AG04450 (cell line): Measurements from ENCODE around the gene LRP1. TPM values are rescaled to one million over a fixed set of nuclear protein-coding genes. Genes with fewer than 3 reads are reported as not detected.

ENCODE experiments used
- CTCF ChIA-PET: fragments of 300-600, 350-600 bp; formaldehyde crosslinking; extraction: SDS; loops from one replicate; lab custom pipeline; 2022; ENCODE audit warnings: antibody characterized with exemption, inconsistent platforms; lab: Charles Lee
- POLR2A ChIA-PET: fragments of 350-600 bp; formaldehyde crosslinking; extraction: SDS; loops from one replicate; lab custom pipeline; 2021; ENCODE audit warnings: antibody characterized with exemption, inconsistent platforms; lab: Yijun Ruan, JAX
- DNase-seq: peaks from one replicate; pipeline ENCODE4 v3.0.0-alpha.2; 2011; ENCODE audit warnings: low read depth, low spot score
- H3K27ac ChIP-seq: one replicate; pipeline ENCODE4 v1.5.1; 2012; ENCODE audit warnings: low read depth, low read length, control low read depth
- H3K27me3 ChIP-seq: one replicate; pipeline ENCODE4 v1.6.0; 2012; ENCODE audit warnings: low read length; ENCODE audit not compliant: control insufficient read depth, insufficient read depth
- H3K4me3 ChIP-seq: 2 replicates; pipeline ENCODE4 v1.5.1; 2011; ENCODE audit warnings: mild to moderate bottlenecking, low read depth, low read length, control low read depth
- H3K9me3 ChIP-seq: 2 replicates; pipeline ENCODE4 v1.5.1; 2012; ENCODE audit warnings: low read length; ENCODE audit not compliant: control insufficient read depth, insufficient read depth
- polyA plus RNA-seq: library from polyadenylated mRNA; depleted of rRNA; stranded (reverse); fragments of >200 nt; gene quantifications from 2 replicates; pipeline ENCODE4 v1.2.3, GENCODE V29; 2011
- TF ChIP-seq, protein P1 (sequence below): IDR thresholded peaks from 2 replicates; pipeline ENCODE4 v1.5.1; 2011; ENCODE audit warnings: low read depth, low read length, control low read depth, inconsistent platforms

The LRP1 gene
- polyA plus RNA-seq, 1 experiment = 49.9 TPM

DNA sequence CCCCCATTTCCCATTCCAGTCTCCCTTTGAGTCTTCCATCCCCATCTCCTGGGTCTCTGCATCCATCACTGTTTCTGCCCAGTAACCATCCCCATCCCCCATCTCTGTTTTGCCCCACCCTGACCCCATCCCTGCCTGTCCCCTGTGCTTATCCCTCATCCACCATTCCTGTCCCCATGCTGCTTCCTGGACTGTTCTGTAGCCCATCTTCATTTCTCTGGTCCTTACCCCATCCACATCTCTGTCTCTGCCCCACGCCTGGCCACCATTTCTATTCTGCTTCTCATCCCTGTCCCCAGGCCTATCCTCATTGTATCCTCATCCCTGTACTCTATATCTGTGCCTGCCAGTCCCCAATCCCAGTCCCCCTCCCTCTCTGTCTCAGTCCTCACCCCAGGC, 92.5 kb downstream of the LRP1 start:
- ChIA-PET CTCF (no interaction called here), POLR2A (no interaction called here)
- Histone ChIP-seq H3K27ac (no peak overlapping the region), H3K27me3 (peaks cover 49% of the 10 kb centered on the region), H3K9me3 (no peaks in the 10 kb centered on the region; the same call in 1 of the 2 replicates), H3K4me3 (no peak overlapping the region)
- TF ChIP-seq, protein P1, sequence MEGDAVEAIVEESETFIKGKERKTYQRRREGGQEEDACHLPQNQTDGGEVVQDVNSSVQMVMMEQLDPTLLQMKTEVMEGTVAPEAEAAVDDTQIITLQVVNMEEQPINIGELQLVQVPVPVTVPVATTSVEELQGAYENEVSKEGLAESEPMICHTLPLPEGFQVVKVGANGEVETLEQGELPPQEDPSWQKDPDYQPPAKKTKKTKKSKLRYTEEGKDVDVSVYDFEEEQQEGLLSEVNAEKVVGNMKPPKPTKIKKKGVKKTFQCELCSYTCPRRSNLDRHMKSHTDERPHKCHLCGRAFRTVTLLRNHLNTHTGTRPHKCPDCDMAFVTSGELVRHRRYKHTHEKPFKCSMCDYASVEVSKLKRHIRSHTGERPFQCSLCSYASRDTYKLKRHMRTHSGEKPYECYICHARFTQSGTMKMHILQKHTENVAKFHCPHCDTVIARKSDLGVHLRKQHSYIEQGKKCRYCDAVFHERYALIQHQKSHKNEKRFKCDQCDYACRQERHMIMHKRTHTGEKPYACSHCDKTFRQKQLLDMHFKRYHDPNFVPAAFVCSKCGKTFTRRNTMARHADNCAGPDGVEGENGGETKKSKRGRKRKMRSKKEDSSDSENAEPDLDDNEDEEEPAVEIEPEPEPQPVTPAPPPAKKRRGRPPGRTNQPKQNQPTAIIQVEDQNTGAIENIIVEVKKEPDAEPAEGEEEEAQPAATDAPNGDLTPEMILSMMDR = no peak
- no peak for DNase-seq

DNA sequence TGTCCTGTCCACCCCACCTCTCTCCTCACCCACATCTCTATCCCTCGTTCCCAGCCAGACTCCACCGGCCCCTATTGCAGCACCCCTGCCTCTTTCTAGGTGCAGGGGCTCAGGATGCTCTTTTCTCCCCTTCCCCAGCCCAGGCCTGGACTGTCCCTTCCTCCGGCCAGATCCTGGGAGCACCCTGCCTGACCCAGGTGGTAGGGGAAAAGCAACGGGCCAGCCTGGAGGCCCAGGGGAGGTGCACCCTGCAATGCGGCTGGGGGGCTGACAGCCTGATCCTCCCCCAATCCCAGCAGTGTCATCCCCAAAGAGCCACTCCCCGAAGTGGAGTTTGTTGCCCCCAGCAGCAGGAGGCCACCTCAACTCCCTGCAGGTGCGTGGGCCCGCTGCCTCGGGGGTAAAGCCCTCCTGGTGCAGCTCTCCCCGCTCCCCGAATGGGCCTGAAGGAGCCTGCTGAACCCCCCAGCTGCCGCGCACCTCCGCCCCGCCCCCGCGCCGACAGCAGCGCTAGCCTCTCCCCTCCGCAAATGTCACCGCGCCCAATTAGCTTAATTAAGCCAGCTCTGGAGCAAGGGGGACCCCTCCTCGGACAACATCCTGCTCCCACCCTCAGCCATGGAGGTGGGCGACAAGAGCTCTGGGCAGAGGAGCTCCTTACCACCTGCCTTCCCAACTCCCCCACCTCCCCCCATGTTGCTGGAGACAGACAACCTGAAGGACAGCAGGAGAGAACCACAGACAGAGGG, 93.1 kb downstream of the LRP1 start:
- H3K9me3 ChIP-seq = no peaks in the 10 kb centered on the region; the same call in 1 of the 2 replicates
- DNase-seq = no peak
- TF ChIP-seq, protein P1 = no peak
- ChIA-PET CTCF (interaction anchor here (0.9 kb wide), 1 partner anchor 23 kb away, joined by 5 read pairs; no protein-coding TSS in a partner anchor), POLR2A (interaction anchor here (1.0 kb wide), 1 partner anchor 9 kb away, joined by 5 read pairs; the partner anchor contains the start of gene SHMT2)
- H3K27ac ChIP-seq = no peak overlapping the region
- H3K27me3 ChIP-seq = peaks cover 46% of the 10 kb centered on the region
- H3K4me3 ChIP-seq = no peak overlapping the region

DNA sequence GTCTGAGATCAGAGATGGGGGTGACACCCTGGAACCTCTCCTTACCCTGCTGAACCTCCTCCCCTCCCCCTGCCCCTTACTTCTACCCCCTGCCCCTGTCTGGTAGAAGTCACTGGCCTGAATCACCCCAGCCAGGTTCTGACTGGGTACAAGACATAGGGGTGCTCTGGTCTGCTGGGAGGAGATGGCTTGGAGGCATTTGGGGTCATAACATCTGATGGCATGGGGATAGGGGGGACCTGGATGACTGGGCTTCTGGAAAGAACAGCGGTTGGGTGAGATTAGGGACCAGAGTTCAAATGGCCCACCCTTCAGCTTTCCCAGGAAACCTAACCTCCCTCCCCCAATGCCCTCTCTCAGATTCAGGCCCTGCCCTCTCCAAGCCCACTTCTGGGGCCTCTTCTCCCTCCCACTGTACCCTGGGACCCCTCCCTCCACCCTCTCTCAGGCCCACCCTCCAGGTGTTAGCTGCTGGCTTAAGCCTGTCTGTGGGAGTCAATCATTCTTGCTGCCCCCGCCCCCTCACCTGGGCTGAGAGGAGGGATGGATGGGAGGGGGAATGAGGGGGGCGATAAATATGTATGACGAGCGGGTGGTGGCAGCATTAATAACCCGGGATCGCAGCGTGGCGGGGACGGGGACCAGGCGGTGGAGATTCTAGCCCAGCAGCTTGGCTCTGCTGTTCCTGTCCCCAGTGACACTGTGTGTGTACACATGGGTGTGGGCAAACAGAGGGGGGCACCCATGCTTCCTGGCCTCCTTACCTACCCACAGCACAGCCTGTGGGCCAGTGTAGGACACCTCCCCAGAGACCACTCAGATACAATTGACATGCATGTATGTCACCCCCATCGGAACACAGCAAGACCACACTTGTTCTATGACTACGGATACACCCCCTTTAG, 94.3 kb downstream of the LRP1 start:
- CTCF ChIA-PET = interaction anchor here (3.4 kb wide), 1 partner anchor 8 kb away, joined by 16 read pairs; no protein-coding TSS in a partner anchor
- no peak overlapping the region for H3K27ac ChIP-seq
- no peak overlapping the region for H3K4me3 ChIP-seq
- TF ChIP-seq, protein P1 = no peak
- peaks cover 41% of the 10 kb centered on the region for H3K27me3 ChIP-seq
- POLR2A ChIA-PET = interaction anchor here (0.6 to 1.0 kb wide), 2 partner anchors 7 to 21 kb away, joined by 5 read pairs; partner anchors contain the start of gene SHMT2
- DNase-seq = no peak
- H3K9me3 ChIP-seq = no peaks in the 10 kb centered on the region; the same call in 1 of the 2 replicates

DNA sequence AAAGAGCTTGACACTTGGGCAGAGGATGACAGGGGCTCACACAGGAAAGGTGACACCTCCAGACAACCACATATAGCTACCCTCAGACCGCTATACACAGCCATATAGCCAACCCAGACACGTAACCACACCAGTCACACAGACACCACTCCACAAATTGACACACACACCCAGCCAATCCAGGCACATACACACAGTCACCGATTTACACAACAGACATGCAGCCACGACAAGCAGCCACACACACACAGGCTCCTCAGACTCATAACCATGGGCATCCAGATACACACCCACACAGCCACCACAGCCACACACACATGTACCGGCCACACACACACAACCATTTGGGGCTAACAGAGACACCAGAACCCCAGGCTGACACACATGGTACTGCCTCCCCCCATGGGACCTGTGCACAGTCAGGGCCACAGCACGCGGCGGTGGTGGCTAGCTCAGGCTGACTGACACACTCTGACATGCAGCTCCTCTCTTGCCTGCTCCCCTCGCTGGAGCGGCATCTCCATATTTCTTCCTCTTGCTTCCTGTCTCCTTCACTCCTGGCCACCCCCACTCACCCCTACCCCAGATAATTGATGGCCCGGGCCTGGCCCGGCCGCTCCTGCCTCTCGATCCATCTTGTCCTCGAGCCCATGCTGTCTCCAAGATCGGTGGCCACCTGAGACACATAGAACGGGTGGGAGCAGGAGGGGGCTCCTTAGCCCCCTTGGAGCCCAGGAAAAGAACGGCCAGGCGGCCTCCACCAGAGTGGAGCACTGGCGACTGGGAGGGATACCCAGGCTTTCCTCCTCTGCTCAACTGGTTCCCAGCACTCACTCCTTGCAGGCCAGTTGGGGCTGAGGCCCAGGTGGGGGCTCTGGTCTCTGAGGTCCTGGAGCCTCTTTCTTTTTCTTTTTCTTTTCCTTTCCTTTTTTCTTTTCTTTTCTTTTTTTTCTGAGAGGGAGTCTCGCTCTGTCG, 95.2 kb downstream of the LRP1 start:
- peaks cover 34% of the 10 kb centered on the region for H3K27me3 ChIP-seq
- POLR2A ChIA-PET = interaction anchor here (0.6 kb wide), 1 partner anchor 20 kb away, joined by 5 read pairs; no protein-coding TSS in a partner anchor
- H3K27ac ChIP-seq = no peak overlapping the region
- CTCF ChIA-PET = interaction anchor here (1.0 to 3.4 kb wide), 3 partner anchors 9 to 229 kb away, joined by 3 to 16 read pairs (median 6); no protein-coding TSS in a partner anchor
- H3K9me3 ChIP-seq = no peaks in the 10 kb centered on the region; the same call in 1 of the 2 replicates
- H3K4me3 ChIP-seq = no peak overlapping the region
- TF ChIP-seq, protein P1 = no peak
- DNase-seq = no peak
